ENCODE data around the gene SETD5. TPM values are rescaled to one million over a fixed set of nuclear protein-coding genes. Genes with fewer than 3 reads are reported as not detected.

Gene SETD5
- total RNA-seq, 1 donor from 2014 or later = 50.2 TPM

Other genes with a start within 250 kb of the SETD5 start
- gene SRGAP3, start 148.0 kb upstream of the SETD5 start, total RNA-seq = 74.3 TPM
- 60.2 TPM for gene THUMPD3, start 34.6 kb upstream of the SETD5 start, total RNA-seq
- gene LHFPL4, start 156.2 kb downstream of the SETD5 start, total RNA-seq = 29.5 TPM